B cell (primary cell): ENCODE results near the gene ARHGEF7. TPM values are rescaled to one million over a fixed set of nuclear protein-coding genes. Genes with fewer than 3 reads are reported as not detected.

Source experiments
- ATAC-seq: fragments of 200-7000 bp; cut with Tn5 transposase; one replicate; pipeline ENCODE4 v1.10.0; 2021; ENCODE audit warnings: low read depth, mild to moderate bottlenecking, moderate number of reproducible peaks, moderate library complexity
- CTCF ChIA-PET: fragments of 350-600 bp; sonication (Branson Sonifier 250); formaldehyde crosslinking; loops from one replicate; lab custom pipeline; 2021; ENCODE audit warnings: antibody characterized with exemption, inconsistent platforms; lab: Charles Lee
- POLR2A ChIA-PET: fragments of 350-600 bp; sonication (Branson Sonifier 250); formaldehyde crosslinking; loops from one replicate; lab custom pipeline; 2021; ENCODE audit warnings: antibody characterized with exemption; lab: Charles Lee
- DNase-seq: peaks from one replicate; pipeline ENCODE4 v3.0.0; 2013
- H2AFZ ChIP-seq: 2 replicates; pipeline ENCODE4 v1.6.1; 2012; ENCODE audit warnings: mild to moderate bottlenecking, low read depth, low read length; ENCODE audit not compliant: insufficient read depth, poor library complexity, severe bottlenecking
- H3K27ac ChIP-seq, 2 donors: 1 replicate in 1 of 2; 2 replicates in 1 of 2; pipeline ENCODE4 v1.5.1; 2012 to 2013; ENCODE audit warnings: low read length in 2 of 2, mild to moderate bottlenecking in 2 of 2, moderate library complexity in 1 of 2
- H3K27me3 ChIP-seq, 4 experiments: fragments of 200-600 bp in 1 of 4; sonication (generic) in 1 of 4; replicated peaks in 1 of 4; 1 replicate in 2 of 4; 2 replicates in 2 of 4; pipeline versions ENCODE4 v1.6.1 to v1.7.0; 2013 to 2016; ENCODE audit warnings: low read length in 3 of 4, mild to moderate bottlenecking in 2 of 4, mixed read lengths in 1 of 4, moderate library complexity in 1 of 4; ENCODE audit not compliant: insufficient read depth in 4 of 4, control insufficient read depth in 3 of 4; ENCODE audit errors: control extremely low read depth in 1 of 4
- H3K36me3 ChIP-seq, 2 experiments: replicated peaks in 1 of 2; 1 replicate in 1 of 2; 2 replicates in 1 of 2; pipeline versions ENCODE4 v1.6.1 to v1.7.1; 2013; ENCODE audit warnings: low read length in 1 of 2; ENCODE audit not compliant: insufficient read depth in 2 of 2, control insufficient read depth in 1 of 2; ENCODE audit errors: control extremely low read depth in 1 of 2, extremely low read depth in 1 of 2
- H3K4me1 ChIP-seq, 2 donors: fragments of 200-600 bp in 1 of 2; sonication (generic) in 1 of 2; 1 replicate in 1 of 2; 2 replicates in 1 of 2; pipeline versions ENCODE4 v1.5.1 to v1.6.1; 2013 to 2017; ENCODE audit warnings: low read length in 2 of 2; ENCODE audit not compliant: control insufficient read depth in 2 of 2, insufficient read depth in 2 of 2
- H3K4me2 ChIP-seq: replicated peaks from 2 replicates; pipeline ENCODE3; 2012; ENCODE audit warnings: mild to moderate bottlenecking, low read depth, low read length; ENCODE audit not compliant: poor library complexity, severe bottlenecking
- H3K4me3 ChIP-seq, 5 experiments: fragments of 200-600 bp in 1 of 5; sonication (generic) in 1 of 5; 1 replicate in 3 of 5; 2 replicates in 2 of 5; pipeline versions ENCODE4 v1.5.1 to v1.7.0; 2011 to 2016; ENCODE audit warnings: low read length in 4 of 5, mild to moderate bottlenecking in 4 of 5, low read depth in 2 of 5, control low read depth in 1 of 5, moderate library complexity in 1 of 5; ENCODE audit not compliant: insufficient read depth in 1 of 5; ENCODE audit errors: control extremely low read depth in 1 of 5, extremely low read depth in 1 of 5
- H3K79me2 ChIP-seq: fragments of 200-600 bp; sonication (generic); one replicate; pipeline ENCODE4 v1.6.0; 2016; ENCODE audit warnings: low read length; ENCODE audit not compliant: control insufficient read depth, insufficient read depth
- H3K9ac ChIP-seq: fragments of 200-600 bp; sonication (generic); 2 replicates; pipeline ENCODE4 v1.6.1; 2017; ENCODE audit warnings: mild to moderate bottlenecking, low read length, moderate library complexity
- H3K9me3 ChIP-seq, 3 donors: one replicate each; pipeline versions ENCODE4 v1.6.1 to v1.7.1; 2013; ENCODE audit warnings: low read length in 2 of 3; ENCODE audit not compliant: control insufficient read depth in 2 of 3, insufficient read depth in 1 of 3; ENCODE audit errors: control extremely low read depth in 1 of 3
- H4K20me1 ChIP-seq: 2 replicates; pipeline ENCODE4 v1.6.0; 2012; ENCODE audit warnings: mild to moderate bottlenecking, low read length; ENCODE audit not compliant: insufficient read depth, control insufficient read depth, poor library complexity, severe bottlenecking
- H3K27ac Mint-ChIP-seq: one replicate; pipeline ENCODE4 v1.8.0; 2021; ENCODE audit warnings: mixed read lengths
- H3K27me3 Mint-ChIP-seq: one replicate; pipeline ENCODE4 v1.8.0; 2021; ENCODE audit warnings: mixed read lengths
- H3K4me1 Mint-ChIP-seq: one replicate; pipeline ENCODE4 v1.8.0; 2021; ENCODE audit warnings: mixed read lengths
- H3K4me3 Mint-ChIP-seq: one replicate; pipeline ENCODE4 v1.8.0; 2021; ENCODE audit warnings: mixed read lengths
- H3K9me3 Mint-ChIP-seq: one replicate; pipeline ENCODE4 v1.8.0; 2022; ENCODE audit warnings: mixed read lengths; ENCODE audit not compliant: insufficient read depth
- CTCF ChIP-seq: fragments of 200-600 bp; IDR thresholded peaks from one replicate; pipeline ENCODE4 v1.8.0; 2022; ENCODE audit warnings: antibody characterized with exemption, mild to moderate bottlenecking
- EZH2 ChIP-seq: IDR thresholded peaks from 2 replicates; pipeline ENCODE4 v1.6.1; 2012; ENCODE audit warnings: borderline replicate concordance, low read depth, mild to moderate bottlenecking, moderate library complexity, low read length; ENCODE audit not compliant: insufficient read depth, poor library complexity, severe bottlenecking
- WGBS: methylation state at CpG from one replicate; pipeline ENCODE4 v1.1.5; 2013; ENCODE audit warnings: missing lambda C conversion rate; ENCODE audit not compliant: insufficient coverage; 5-methylcytosine and 5-hydroxymethylcytosine counted together
- intact Hi-C: fragments of 100-400 bp; cut with micrococcal nuclease; formaldehyde crosslinking; loops from one replicate; pipeline ENCODE4 v1.10.0; 2022
- polyA plus RNA-seq: library from polyadenylated mRNA; depleted of rRNA; stranded (reverse); fragments of >200 nt; gene quantifications from 2 replicates; pipeline ENCODE4 v1.2.3, GENCODE V29; 2012
- total RNA-seq, 2 donors: library from RNA; stranded (reverse); fragments of 120-200 nt in 1 of 2; gene quantifications; 1 replicate in 1 of 2; 2 replicates in 1 of 2; pipeline versions ENCODE4 v1.2.3 to v1.2.4, GENCODE V29; 2013 to 2022

Gene ARHGEF7
- total and polyA plus RNA-seq, 2 donors (not counting 1 experiment from before 2014, with no cell fraction given): 62.3 to 125 TPM

- ChIA-PET CTCF (no interaction called here), POLR2A (no interaction called here)
- Histone ChIP-seq H3K9me3 (peaks cover 0 to 5% (median 0%) of the 10 kb centered on the region in 3 donors), H3K79me2 (no peaks in the 10 kb centered on the region), H3K4me2 (no peak overlapping the region), H3K4me1 (no peaks in the 10 kb centered on the region), H3K4me3 (no peak overlapping the region), H3K9ac (no peak overlapping the region), H3K27me3 (no peaks in the 10 kb centered on the region), H4K20me1 (no peaks in the 10 kb centered on the region), H3K27ac (no peak overlapping the region), H2AFZ (no peak overlapping the region), H3K36me3 (no peaks in the 10 kb centered on the region)
- H3K27me3 Mint-ChIP-seq: no peaks in the 10 kb centered on the region
- no peaks in the 10 kb centered on the region for H3K9me3 Mint-ChIP-seq
- no peak for DNase-seq
- WGBS: 85% methylated on average over 18 of the region's 20 CpGs
- no peak for TF ChIP-seq CTCF
- no peak for TF ChIP-seq EZH2
- intact Hi-C loops: no loop called here
- ATAC-seq: no peak
- no peak overlapping the region for H3K4me3 Mint-ChIP-seq
- H3K27ac Mint-ChIP-seq: no peak overlapping the region
- no peaks in the 10 kb centered on the region for H3K4me1 Mint-ChIP-seq
Measured at GRCh38 chr13:111346101-111346680, 231.1 kb downstream of the ARHGEF7 start.

- H3K4me1 Mint-ChIP-seq: no peaks in the 10 kb centered on the region
- Histone ChIP-seq H3K4me2 (no peak overlapping the region), H3K36me3 (no peaks in the 10 kb centered on the region), H3K79me2 (no peaks in the 10 kb centered on the region), H4K20me1 (no peaks in the 10 kb centered on the region), H3K27ac (no peak overlapping the region), H3K4me3 (no peak overlapping the region), H2AFZ (no peak overlapping the region), H3K9me3 (no peaks in the 10 kb centered on the region), H3K27me3 (no peaks in the 10 kb centered on the region), H3K4me1 (no peaks in the 10 kb centered on the region), H3K9ac (no peak overlapping the region)
- ATAC-seq (no peak), DNase-seq (no peak)
- ChIA-PET POLR2A (no interaction called here), CTCF (no interaction called here)
- 95% methylated on average over 5 of the region's 6 CpGs for WGBS
- H3K4me3 Mint-ChIP-seq: no peak overlapping the region
- intact Hi-C loops: no loop called here
- no peak overlapping the region for H3K27ac Mint-ChIP-seq
- H3K27me3 Mint-ChIP-seq: no peaks in the 10 kb centered on the region
- peaks cover 2% of the 10 kb centered on the region for H3K9me3 Mint-ChIP-seq
- TF ChIP-seq CTCF: no peak
- TF ChIP-seq EZH2: no peak
Measured at GRCh38 chr13:111347438-111347837, 232.3 kb downstream of the ARHGEF7 start.
